ENCODE data around the gene PLAGL1.

DNA sequence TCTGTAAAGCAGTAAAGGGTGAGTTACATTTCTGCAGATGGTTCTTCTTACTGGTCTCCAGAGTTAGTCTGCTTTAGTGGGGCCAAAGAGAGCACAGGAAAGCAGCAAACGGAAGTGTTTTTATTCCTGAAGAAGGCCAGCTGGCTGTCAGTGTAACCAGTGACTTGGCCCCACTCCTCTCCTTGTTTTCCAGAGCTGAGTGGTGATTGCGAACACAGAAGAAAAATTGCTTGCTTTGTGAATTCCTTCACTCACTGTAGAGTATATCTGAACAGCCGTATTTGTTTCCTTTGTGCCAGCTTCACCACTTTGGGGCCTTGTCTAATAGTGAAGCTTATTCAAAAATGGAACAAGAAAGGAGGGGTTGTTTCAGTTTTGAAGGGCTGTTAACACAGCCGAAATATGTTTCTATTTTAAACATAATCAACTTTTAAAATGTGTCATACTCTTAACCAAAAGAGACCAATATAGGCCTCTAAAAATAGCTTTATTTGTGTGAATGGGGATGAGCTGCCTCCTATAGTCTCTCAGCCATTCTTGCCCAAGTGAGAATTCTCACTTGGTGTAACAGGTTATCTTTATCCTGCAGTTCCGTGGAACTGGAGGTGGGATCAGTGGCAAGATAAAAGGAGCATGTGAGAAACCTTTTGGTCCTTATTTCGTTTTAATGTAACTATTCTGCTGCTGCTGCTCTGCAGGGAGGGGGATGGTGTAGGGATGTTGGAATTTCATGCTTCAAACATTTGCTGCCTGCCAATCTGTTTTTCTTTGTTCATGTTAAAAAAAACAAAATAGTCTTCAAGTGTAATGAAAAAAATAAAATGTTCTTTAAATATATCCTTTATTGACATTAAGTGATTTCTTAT lies 105.9 kb downstream of the PLAGL1 start:
- TF ChIP-seq GATA2 (IDR thresholded peaks at IDR 0.05; ENCODE audit: low read depth, low read length) (no peak), GATA3 (IDR thresholded peaks at IDR 0.05; ENCODE audit: low read depth, low read length) (no peak)
